NCI-H2081 treated with DMSO at 0.1 percent for 48 hours (cell line): ENCODE data around the gene JRKL.
"Not testable (repeated sequence)": the region's sequence is repeated elsewhere in the genome, so short reads cannot be mapped to it uniquely, and the experiment has no call there.

Experiments used
- DNase-seq: peaks from one replicate; lab custom pipeline; 2025; lab: John Stamatoyannopoulos, UW

JRKL gene

GRCh38 chr11:96394773-96395172, 5.0 kb downstream of the JRKL start:
- no peak for DNase-seq

DNA sequence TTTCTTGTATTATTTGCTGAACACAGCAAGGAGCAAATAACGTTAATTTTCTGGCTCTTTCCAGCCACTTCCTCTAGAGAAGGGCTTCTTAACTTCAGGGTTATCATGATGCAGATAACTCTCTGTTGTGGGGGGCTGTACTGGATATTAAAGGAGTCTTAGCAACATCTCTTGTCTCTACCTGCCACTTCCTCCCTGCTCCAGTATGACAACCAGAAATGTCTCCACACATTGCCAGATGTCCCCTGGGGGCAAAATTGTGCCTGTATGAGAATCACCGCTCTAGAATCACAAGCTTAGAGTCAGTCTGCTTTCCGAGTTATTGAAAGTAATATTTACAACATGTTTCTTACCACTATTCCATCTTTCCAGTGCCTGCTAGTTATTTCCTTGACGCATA, 6.8 kb downstream of the JRKL start:
- DNase-seq, result no peak

GRCh38 chr11:96397863-96398262, 8.1 kb downstream of the JRKL start:
- no peak for DNase-seq

- no peak for DNase-seq
Measured at GRCh38 chr11:96400697-96401096, 10.9 kb downstream of the JRKL start.

DNA sequence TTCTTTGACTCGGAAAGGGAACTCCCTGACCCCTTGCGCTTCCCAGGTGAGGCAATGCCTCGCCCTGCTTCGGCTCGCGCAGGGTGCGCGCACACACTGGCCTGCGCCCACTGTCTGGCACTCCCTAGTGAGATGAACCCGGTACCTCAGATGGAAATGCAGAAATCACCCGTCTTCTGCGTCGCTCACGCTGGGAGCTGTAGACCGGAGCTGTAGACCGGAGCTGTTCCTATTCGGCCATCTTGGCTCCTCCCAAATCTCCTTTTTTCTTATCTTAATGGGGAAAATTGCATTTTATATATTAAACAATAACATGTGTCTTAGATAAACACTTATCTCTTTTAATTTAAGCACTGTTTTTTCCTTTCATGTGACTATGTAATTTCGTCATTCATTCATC, 21.6 kb downstream of the JRKL start:
- not testable (repeated sequence) for DNase-seq

- no peak for DNase-seq
Measured at GRCh38 chr11:96412761-96413381, 23.1 kb downstream of the JRKL start.

GRCh38 chr11:96413408-96413807, 23.6 kb downstream of the JRKL start:
- DNase-seq, result no peak

- DNase-seq, result no peak
Measured at GRCh38 chr11:96424693-96425092, 34.9 kb downstream of the JRKL start.

- no peak for DNase-seq
Measured at GRCh38 chr11:96430668-96431067, 40.9 kb downstream of the JRKL start.

GRCh38 chr11:96432654-96433053, 42.8 kb downstream of the JRKL start:
- DNase-seq, result not testable (repeated sequence)
